Measurements from ENCODE around the gene SCAMP2.

SCAMP2 gene

GRCh38 chr15:74845581-74845980 is 27.6 kb downstream of the SCAMP2 start:
- no peak for TF ChIP-seq CTCF (conservative IDR thresholded peaks at IDR 0.05; ENCODE audit: low read depth, low read length)
- H3K4me2 ChIP-seq, result no peak overlapping the region
- no peaks in the 10 kb centered on the region for H3K36me3 ChIP-seq (ENCODE audit: insufficient read depth)
- H3K27me3 ChIP-seq (ENCODE audit: insufficient read depth, low read depth), result no peaks in the 10 kb centered on the region
- no peak overlapping the region for H3K4me3 ChIP-seq (IDR thresholded peaks at IDR 0.05; ENCODE audit: insufficient read depth, low read depth, low read length)
- H3K9ac ChIP-seq, result no peak overlapping the region
- H3K79me2 ChIP-seq (ENCODE audit: insufficient read depth, low read depth), result no peaks in the 10 kb centered on the region
- no peaks in the 10 kb centered on the region for H4K20me1 ChIP-seq (ENCODE audit: insufficient read depth)
- peaks cover 13% of the 10 kb centered on the region for H3K4me1 ChIP-seq (ENCODE audit: low read depth, poor library complexity, severe bottlenecking)
- no peak overlapping the region for H2AFZ ChIP-seq (ENCODE audit: low read depth)
- no peak overlapping the region for H3K27ac ChIP-seq

- Histone ChIP-seq H3K4me2 (no peak overlapping the region), H4K20me1 (ENCODE audit: insufficient read depth) (no peaks in the 10 kb centered on the region), H3K79me2 (ENCODE audit: insufficient read depth, low read depth) (no peaks in the 10 kb centered on the region), H3K4me1 (ENCODE audit: low read depth, poor library complexity, severe bottlenecking) (peaks cover 13% of the 10 kb centered on the region), H3K9ac (no peak overlapping the region), H3K27ac (no peak overlapping the region), H3K36me3 (ENCODE audit: insufficient read depth) (no peaks in the 10 kb centered on the region), H2AFZ (ENCODE audit: low read depth) (no peak overlapping the region), H3K27me3 (ENCODE audit: insufficient read depth, low read depth) (no peaks in the 10 kb centered on the region), H3K4me3 (IDR thresholded peaks at IDR 0.05; ENCODE audit: insufficient read depth, low read depth, low read length) (no peak overlapping the region)
- TF ChIP-seq CTCF (conservative IDR thresholded peaks at IDR 0.05; ENCODE audit: low read depth, low read length), result no peak
Measured at GRCh38 chr15:74845208-74845568, 28.0 kb downstream of the SCAMP2 start.

GRCh38 chr15:74844319-74845207 is 28.6 kb downstream of the SCAMP2 start:
- Histone ChIP-seq H2AFZ (ENCODE audit: low read depth) (no peak overlapping the region), H3K9ac (no peak overlapping the region), H3K4me3 (IDR thresholded peaks at IDR 0.05; ENCODE audit: insufficient read depth, low read depth, low read length) (no peak overlapping the region), H3K36me3 (ENCODE audit: insufficient read depth) (no peaks in the 10 kb centered on the region), H4K20me1 (ENCODE audit: insufficient read depth) (no peaks in the 10 kb centered on the region), H3K4me2 (no peak overlapping the region), H3K4me1 (ENCODE audit: low read depth, poor library complexity, severe bottlenecking) (peaks cover 8% of the 10 kb centered on the region), H3K27me3 (ENCODE audit: insufficient read depth, low read depth) (no peaks in the 10 kb centered on the region), H3K79me2 (ENCODE audit: insufficient read depth, low read depth) (no peaks in the 10 kb centered on the region), H3K27ac (no peak overlapping the region)
- TF ChIP-seq CTCF (conservative IDR thresholded peaks at IDR 0.05; ENCODE audit: low read depth, low read length), result no peak

- Histone ChIP-seq H3K4me1 (ENCODE audit: low read depth, poor library complexity, severe bottlenecking) (peaks cover 6% of the 10 kb centered on the region), H2AFZ (ENCODE audit: low read depth) (peak overlapping the region; percentile 98), H4K20me1 (ENCODE audit: insufficient read depth) (no peaks in the 10 kb centered on the region), H3K9ac (peak overlapping the region; percentile 88; the same call in 1 of the 2 replicates), H3K4me3 (IDR thresholded peaks at IDR 0.05; ENCODE audit: insufficient read depth, low read depth, low read length) (no peak overlapping the region), H3K27me3 (ENCODE audit: insufficient read depth, low read depth) (no peaks in the 10 kb centered on the region), H3K27ac (peak overlapping the region; percentile 74; the same call in 1 of the 2 replicates), H3K4me2 (peak overlapping the region; percentile 91), H3K36me3 (ENCODE audit: insufficient read depth) (no peaks in the 10 kb centered on the region), H3K79me2 (ENCODE audit: insufficient read depth, low read depth) (no peaks in the 10 kb centered on the region)
- TF ChIP-seq CTCF (conservative IDR thresholded peaks at IDR 0.05; ENCODE audit: low read depth, low read length), result no peak
Measured at GRCh38 chr15:74843891-74844299, 29.3 kb downstream of the SCAMP2 start.
